Head of caudate nucleus (tissue), 42 donors: ENCODE results near the gene CASZ1.

ENCODE experiments used
- DNase-seq, 42 donors: peaks; one replicate each; pipeline versions ENCODE4 v3.0.0 to v3.0.0-alpha.2; 2020 to 2021; ENCODE audit warnings: mixed read lengths in 7 of 42
- intact Hi-C: fragments of 100-400 bp; cut with DNase I; formaldehyde crosslinking; loops from one replicate; pipeline ENCODE4 v1.15.0; 2022

CASZ1 gene

GRCh38 chr1:10592373-10592772 lies 204.1 kb downstream of the CASZ1 start:
- intact Hi-C loops = no loop called here
- DNase-seq = no peak

GRCh38 chr1:10591010-10591409 lies 205.4 kb downstream of the CASZ1 start:
- intact Hi-C loops = no loop called here
- DNase-seq = no peak

- DNase-seq = no peak
- intact Hi-C loops = no loop called here
Observed at GRCh38 chr1:10589074-10589473, 207.4 kb downstream of the CASZ1 start.

DNA sequence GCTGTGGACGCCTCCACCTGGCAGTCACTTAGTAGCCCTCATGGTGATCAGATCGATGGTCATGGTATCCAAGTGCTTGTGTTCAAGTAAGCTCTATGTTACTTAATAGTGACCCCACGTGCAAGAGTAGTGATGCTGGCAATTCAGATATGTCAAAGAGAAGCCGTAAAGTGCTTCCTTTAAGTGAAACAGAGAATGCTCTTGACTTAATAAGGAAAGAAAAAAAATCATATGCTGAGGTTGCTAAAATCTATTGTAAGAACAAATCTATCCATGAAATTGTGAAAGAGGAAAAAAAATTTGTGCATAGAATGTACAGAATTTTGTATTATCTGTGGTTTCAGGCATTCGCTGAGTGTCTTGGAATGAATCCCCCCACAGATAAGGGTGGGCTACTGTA lies 207.8 kb downstream of the CASZ1 start:
- DNase-seq = no peak
- intact Hi-C loops = no loop called here
